ENCODE results near the gene SLC35E3.

DNA sequence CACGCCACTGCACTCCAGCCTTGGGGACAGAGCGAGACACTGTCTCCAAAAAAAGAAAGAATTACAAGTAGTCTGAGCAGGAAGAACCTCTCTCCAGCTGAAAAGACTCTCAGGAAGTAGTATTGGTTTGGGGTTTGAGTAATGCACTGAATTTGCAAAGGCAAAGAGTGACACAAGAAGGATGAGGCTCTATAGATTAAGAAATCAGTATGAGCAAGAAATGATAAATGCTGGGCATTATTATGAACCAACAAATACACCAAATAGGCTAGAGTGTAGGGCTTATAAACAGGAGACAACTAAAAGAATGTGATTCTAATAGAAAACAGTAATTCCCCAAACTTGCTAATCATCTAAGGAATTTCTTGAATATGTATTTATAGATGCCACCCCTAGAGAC lies 2.6 kb upstream of the SLC35E3 start:
- TF ChIP-seq, protein P1, sequence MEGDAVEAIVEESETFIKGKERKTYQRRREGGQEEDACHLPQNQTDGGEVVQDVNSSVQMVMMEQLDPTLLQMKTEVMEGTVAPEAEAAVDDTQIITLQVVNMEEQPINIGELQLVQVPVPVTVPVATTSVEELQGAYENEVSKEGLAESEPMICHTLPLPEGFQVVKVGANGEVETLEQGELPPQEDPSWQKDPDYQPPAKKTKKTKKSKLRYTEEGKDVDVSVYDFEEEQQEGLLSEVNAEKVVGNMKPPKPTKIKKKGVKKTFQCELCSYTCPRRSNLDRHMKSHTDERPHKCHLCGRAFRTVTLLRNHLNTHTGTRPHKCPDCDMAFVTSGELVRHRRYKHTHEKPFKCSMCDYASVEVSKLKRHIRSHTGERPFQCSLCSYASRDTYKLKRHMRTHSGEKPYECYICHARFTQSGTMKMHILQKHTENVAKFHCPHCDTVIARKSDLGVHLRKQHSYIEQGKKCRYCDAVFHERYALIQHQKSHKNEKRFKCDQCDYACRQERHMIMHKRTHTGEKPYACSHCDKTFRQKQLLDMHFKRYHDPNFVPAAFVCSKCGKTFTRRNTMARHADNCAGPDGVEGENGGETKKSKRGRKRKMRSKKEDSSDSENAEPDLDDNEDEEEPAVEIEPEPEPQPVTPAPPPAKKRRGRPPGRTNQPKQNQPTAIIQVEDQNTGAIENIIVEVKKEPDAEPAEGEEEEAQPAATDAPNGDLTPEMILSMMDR (conservative IDR thresholded peaks at IDR 0.05 in 1 of 2, IDR thresholded peaks at IDR 0.05 in 1 of 2; ENCODE audit: low read depth in 1 of 2, low read length in 2 of 2), result no peak
- TF ChIP-seq EZH2 (IDR thresholded peaks at IDR 0.05; ENCODE audit: low read length, missing control alignments), result no peak

Data from fibroblast of lung (primary cell).